ENCODE results near the gene TMEM129.
A peak's percentile ranks its signal among the peaks of the same experiment; 100 is the strongest.

Gene TMEM129

GRCh38 chr4:1683261-1683735 lies 37.8 kb downstream of the TMEM129 start:
- DNase-seq (ENCODE audit: low read depth), result peak; percentile 51
- H3K4me3 ChIP-seq (ENCODE audit: low read length), result peak overlapping the region; percentile 53
- TF ChIP-seq, protein P1, sequence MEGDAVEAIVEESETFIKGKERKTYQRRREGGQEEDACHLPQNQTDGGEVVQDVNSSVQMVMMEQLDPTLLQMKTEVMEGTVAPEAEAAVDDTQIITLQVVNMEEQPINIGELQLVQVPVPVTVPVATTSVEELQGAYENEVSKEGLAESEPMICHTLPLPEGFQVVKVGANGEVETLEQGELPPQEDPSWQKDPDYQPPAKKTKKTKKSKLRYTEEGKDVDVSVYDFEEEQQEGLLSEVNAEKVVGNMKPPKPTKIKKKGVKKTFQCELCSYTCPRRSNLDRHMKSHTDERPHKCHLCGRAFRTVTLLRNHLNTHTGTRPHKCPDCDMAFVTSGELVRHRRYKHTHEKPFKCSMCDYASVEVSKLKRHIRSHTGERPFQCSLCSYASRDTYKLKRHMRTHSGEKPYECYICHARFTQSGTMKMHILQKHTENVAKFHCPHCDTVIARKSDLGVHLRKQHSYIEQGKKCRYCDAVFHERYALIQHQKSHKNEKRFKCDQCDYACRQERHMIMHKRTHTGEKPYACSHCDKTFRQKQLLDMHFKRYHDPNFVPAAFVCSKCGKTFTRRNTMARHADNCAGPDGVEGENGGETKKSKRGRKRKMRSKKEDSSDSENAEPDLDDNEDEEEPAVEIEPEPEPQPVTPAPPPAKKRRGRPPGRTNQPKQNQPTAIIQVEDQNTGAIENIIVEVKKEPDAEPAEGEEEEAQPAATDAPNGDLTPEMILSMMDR (conservative IDR thresholded peaks at IDR 0.05; ENCODE audit: low read depth, low read length), result no peak

DNA sequence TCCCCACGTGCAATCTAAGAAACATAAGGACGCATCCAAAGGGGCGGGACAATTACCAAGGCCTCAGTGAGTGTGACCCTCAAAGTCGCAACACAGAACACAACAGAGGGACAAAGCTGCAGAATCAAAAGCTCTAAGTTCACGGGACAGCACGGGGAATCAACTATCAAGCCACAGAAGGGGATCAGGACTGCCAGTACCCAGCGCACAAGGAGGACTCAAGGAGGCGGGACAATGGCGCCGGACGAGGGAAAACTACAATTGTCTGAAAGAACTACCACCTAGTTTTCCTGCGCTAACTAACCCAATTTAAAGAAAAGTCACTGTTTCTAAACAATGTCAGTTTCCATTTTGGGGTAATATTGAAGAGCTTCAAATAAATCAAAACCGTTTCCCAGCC lies 38.3 kb downstream of the TMEM129 start:
- H3K4me3 ChIP-seq (ENCODE audit: low read length), result peak overlapping the region; percentile 53
- no peak for DNase-seq (ENCODE audit: low read depth)
- TF ChIP-seq, protein P1 (conservative IDR thresholded peaks at IDR 0.05; ENCODE audit: low read depth, low read length), result no peak

GRCh38 chr4:1678244-1678643 lies 42.9 kb downstream of the TMEM129 start:
- TF ChIP-seq, protein P1 (conservative IDR thresholded peaks at IDR 0.05; ENCODE audit: low read depth, low read length), result no peak
- DNase-seq (ENCODE audit: low read depth), result no peak
- H3K4me3 ChIP-seq (ENCODE audit: low read length), result no peak overlapping the region

DNA sequence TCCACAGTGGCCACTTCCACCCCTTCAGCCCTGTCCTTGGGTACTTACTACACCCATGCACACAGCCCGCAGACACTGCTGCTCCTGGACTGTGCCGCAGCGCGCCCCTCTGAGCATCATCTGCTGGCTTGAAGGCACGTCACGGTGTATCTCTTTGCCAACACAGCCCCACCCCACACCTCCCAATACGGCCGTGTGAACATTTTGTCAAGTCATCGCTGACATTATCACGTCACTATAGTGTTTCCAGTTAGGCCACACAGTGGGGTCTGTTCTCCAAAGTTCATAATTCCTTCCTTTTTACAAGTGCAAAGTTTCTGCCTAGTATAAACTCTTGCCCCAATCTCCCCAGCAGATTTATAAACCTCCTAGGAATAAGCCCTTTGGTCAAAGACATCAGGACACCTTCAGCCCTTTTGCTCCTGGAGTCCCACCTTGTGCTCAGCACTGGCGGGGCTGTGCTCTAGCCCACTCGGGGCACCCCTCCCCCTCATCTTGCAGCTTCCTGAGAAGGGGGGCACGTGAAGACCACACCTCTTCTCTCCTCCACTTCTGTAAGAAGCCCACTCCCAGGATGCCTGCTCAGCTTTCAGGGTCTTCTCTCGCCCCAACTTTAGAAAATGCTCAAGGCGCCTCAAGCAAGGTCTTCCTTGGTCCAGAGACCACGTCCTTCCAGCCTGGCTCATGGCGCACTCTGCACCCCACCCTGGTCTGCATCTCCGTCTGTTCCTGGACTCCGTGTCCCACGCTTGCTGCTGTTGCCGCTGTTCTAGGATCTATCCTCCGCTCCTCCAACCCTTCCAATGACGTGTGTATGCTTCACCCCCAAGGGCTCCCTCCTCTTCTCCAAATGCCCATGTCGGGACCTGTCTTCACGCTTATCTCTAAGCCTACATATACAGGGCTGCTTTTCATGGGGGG lies 44.3 kb downstream of the TMEM129 start:
- no peak overlapping the region for H3K4me3 ChIP-seq (ENCODE audit: low read length)
- TF ChIP-seq, protein P1 (conservative IDR thresholded peaks at IDR 0.05; ENCODE audit: low read depth, low read length), result no peak
- DNase-seq (ENCODE audit: low read depth), result no peak

DNA sequence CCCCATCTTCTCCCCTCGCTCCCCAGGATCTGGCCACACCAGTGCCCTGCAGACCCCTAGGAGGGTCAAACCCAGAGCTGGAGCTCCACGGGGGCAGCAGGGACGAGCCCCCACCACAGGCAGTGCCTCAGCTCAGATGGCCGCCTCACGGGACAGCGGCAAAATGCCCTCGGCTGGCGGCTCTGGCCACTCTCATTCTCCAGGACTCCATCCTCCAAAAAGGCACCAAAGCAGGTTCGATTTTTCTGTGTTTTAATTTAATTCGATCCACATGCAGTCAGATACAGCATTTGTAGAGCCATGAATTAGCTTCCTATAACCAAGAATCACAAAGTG lies 45.4 kb downstream of the TMEM129 start:
- no peak for DNase-seq (ENCODE audit: low read depth)
- H3K4me3 ChIP-seq (ENCODE audit: low read length), result no peak overlapping the region
- TF ChIP-seq, protein P1 (conservative IDR thresholded peaks at IDR 0.05; ENCODE audit: low read depth, low read length), result no peak

DNA sequence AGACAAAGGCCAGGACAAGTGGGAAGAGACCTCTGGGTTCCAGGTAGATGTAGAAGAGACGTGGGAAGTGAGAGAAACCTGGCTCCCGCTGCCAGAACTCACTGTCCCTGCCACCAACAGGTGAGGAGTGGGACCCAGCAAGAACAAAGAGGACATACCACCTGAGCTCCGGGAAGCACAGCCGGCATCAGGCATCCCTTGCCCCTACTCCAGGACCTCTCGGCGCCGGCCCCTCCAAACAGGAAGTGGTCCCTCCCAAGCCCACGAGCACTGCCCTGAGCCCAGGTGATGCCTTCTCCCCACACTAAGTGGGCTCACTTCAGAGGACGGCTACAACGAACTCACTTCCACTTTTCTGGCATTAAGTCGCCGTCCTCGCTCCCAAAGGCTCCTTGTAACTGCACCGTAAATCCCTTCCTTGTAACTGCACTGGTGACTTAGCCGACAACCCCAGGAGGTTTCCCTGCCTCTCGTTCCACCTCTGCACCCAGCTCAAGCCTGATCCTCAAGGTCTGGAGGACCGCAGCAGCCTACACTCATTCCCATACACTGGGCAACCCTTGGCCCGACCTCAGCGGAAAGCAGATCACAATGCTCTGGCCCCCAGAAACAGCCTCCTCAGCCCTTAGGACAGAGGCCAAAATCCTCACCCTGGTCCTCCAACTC lies 45.9 kb downstream of the TMEM129 start:
- no peak for DNase-seq (ENCODE audit: low read depth)
- TF ChIP-seq, protein P1 (conservative IDR thresholded peaks at IDR 0.05; ENCODE audit: low read depth, low read length), result no peak

More for the DNA sequence above, 45.9 kb downstream of the TMEM129 start:
- H3K4me3 ChIP-seq (ENCODE audit: low read length), result no peak overlapping the region
